Measurements from ENCODE around the gene AKAP13. TPM values are rescaled to one million over a fixed set of nuclear protein-coding genes. Genes with fewer than 3 reads are reported as not detected.
A peak's percentile ranks its signal among the peaks of the same experiment; 100 is the strongest.

AKAP13 gene
- total RNA-seq, 6 donors from 2014 or later: 329 to 1,278 (median 748) TPM

- H3K4me1 ChIP-seq: peaks cover 23 to 34% (median 28%) of the 10 kb centered on the region in 4 donors
- no peak for DNase-seq
- 69 to 75% methylated on average over 8 of the region's 8 CpGs for whole genome bisulfite sequencing, 2 donors
Observed at GRCh38 chr15:85474700-85475316, 94.4 kb downstream of the AKAP13 start.

DNA sequence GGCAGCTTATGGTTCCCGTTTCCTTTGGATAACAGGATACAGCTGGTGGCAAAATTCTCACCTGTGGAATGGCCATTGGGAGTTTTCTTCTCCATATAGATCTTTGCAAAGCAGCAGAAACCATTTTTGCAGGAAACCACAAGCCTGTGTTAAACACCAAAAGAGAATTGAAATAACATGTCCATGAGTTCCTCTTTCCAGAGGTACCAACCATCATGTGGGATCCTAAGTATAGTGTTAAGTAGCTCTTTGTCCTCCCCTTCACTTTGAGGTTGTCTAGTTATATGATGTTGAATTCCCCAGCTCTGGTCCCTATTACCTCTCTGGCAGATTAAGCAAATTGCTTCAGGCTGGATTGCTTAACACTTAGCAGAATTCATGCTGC is 94.9 kb downstream of the AKAP13 start:
- 47 to 68% methylated on average over 1 of the region's 1 CpG for WGBS, 2 donors

More at GRCh38 chr15:85474700-85475316, 94.4 kb downstream of the AKAP13 start:
- TF ChIP-seq POLR2AphosphoS5 (IDR thresholded peaks at IDR 0.05) (no peak), POLR2A (IDR thresholded peaks at IDR 0.05) (no peak), EP300 (IDR thresholded peaks at IDR 0.05) (no peak), CTCF (IDR thresholded peaks at IDR 0.05) (no peak)
- Histone ChIP-seq H3K27ac (no peak overlapping the region), H3K4me3 (no peak overlapping the region), H3K36me3 (no peaks in the 10 kb centered on the region), H3K9me3 (no peaks in the 10 kb centered on the region), H3K27me3 (no peaks in the 10 kb centered on the region)
- no peak for ATAC-seq (ENCODE audit: low FRiP score in 2 of 2)

DNA sequence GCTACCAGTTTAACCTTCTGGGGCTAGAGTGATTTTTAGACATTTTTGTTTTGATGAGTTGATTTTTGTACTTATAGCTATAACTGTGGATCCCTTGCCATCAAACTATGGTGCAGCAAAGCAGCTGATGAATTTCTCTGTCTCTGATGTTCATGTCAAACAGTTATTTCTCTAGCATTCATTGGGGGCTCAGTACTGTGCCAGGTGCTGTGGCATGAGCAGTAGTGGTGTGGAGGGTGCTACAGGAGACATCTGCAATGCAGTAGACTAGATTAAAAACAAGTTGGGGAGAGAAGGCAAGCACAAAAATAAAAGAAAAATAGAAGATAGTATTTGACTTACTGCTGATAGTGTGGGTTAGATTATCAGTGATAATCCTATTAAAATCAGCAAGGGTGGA is 95.3 kb downstream of the AKAP13 start:
- Histone ChIP-seq H3K27me3 (no peaks in the 10 kb centered on the region), H3K4me3 (no peak overlapping the region), H3K9me3 (no peaks in the 10 kb centered on the region), H3K36me3 (no peaks in the 10 kb centered on the region), H3K4me1 (peaks cover 25 to 43% (median 35%) of the 10 kb centered on the region in 4 donors), H3K27ac (no peak overlapping the region)
- no peak for DNase-seq
- TF ChIP-seq EP300 (IDR thresholded peaks at IDR 0.05): no peak
- no peak for TF ChIP-seq CTCF (IDR thresholded peaks at IDR 0.05)
- no peak for TF ChIP-seq POLR2A (IDR thresholded peaks at IDR 0.05)
- no peak for ATAC-seq (ENCODE audit: low FRiP score in 2 of 2)

More for the DNA sequence above, 94.9 kb downstream of the AKAP13 start:
- Histone ChIP-seq H3K27me3 (no peaks in the 10 kb centered on the region), H3K4me3 (no peak overlapping the region), H3K9me3 (no peaks in the 10 kb centered on the region), H3K4me1 (peaks cover 25 to 39% (median 31%) of the 10 kb centered on the region in 4 donors), H3K27ac (no peak overlapping the region), H3K36me3 (no peaks in the 10 kb centered on the region)
- DNase-seq: no peak
- peak in 1 of 2 donors; percentile 24 for ATAC-seq (ENCODE audit: low FRiP score in 2 of 2)
- no peak for TF ChIP-seq CTCF (IDR thresholded peaks at IDR 0.05)
- TF ChIP-seq EP300 (IDR thresholded peaks at IDR 0.05): no peak
- no peak for TF ChIP-seq POLR2AphosphoS5 (IDR thresholded peaks at IDR 0.05)
- no peak for TF ChIP-seq POLR2A (IDR thresholded peaks at IDR 0.05)

DNA sequence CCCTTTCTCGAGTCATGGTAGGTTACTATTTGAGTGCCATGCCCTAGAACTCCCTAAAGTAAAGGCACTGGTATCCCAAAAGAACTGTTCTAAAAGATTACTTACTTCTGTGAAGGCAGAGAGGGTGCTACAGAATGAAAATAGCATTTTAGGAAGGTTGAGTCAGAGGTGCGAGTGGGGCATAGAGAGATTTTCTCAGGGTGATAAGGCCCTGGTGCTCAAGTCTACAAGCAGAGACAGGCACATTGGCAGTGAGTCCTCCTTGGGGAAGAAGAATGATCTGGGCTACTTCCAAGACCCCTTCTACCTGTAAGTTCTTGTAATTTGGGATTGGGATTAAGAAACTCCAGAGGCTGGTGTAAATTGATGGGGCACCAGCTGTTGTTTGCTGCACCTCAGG is 96.7 kb downstream of the AKAP13 start:
- no peak for DNase-seq
- ATAC-seq (ENCODE audit: low FRiP score in 2 of 2): no peak
- Histone ChIP-seq H3K9me3 (no peaks in the 10 kb centered on the region), H3K36me3 (no peaks in the 10 kb centered on the region), H3K27ac (no peak overlapping the region), H3K27me3 (no peaks in the 10 kb centered on the region), H3K4me3 (no peak overlapping the region), H3K4me1 (peaks cover 35 to 56% (median 48%) of the 10 kb centered on the region in 4 donors)
- WGBS, 2 donors: 87 to 96% methylated on average over 2 of the region's 2 CpGs
- TF ChIP-seq CTCF (IDR thresholded peaks at IDR 0.05): no peak
- TF ChIP-seq EP300 (IDR thresholded peaks at IDR 0.05): no peak
- no peak for TF ChIP-seq POLR2AphosphoS5 (IDR thresholded peaks at IDR 0.05)
- no peak for TF ChIP-seq POLR2A (IDR thresholded peaks at IDR 0.05)

DNA sequence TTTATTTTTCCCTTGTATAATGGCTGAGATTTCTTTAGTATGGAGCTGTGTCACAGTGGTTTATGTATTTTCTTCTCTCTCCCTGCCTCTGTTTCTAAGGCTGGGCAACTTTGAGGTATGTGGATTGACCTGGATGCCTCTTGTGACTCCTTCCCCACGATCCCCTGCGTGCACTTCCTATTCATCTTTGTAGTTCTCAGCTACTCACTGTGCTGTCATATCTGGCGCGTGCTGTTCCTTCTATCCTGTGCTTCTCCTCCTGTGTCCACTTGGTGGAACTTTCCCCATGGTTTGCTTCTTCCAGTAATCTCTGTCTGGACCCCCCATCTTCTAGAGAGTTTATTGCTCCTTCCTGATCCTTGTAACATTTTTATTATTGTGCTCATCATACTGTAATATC is 97.3 kb downstream of the AKAP13 start:
- Histone ChIP-seq H3K4me3 (no peak overlapping the region), H3K27ac (no peak overlapping the region), H3K4me1 (peaks cover 40 to 63% (median 53%) of the 10 kb centered on the region in 4 donors), H3K36me3 (no peaks in the 10 kb centered on the region), H3K27me3 (no peaks in the 10 kb centered on the region), H3K9me3 (no peaks in the 10 kb centered on the region)
- no peak for ATAC-seq (ENCODE audit: low FRiP score in 2 of 2)
- no peak for DNase-seq
- 21 to 71% methylated on average over 4 of the region's 4 CpGs for WGBS, 2 donors
- TF ChIP-seq POLR2A (IDR thresholded peaks at IDR 0.05) (no peak), POLR2AphosphoS5 (IDR thresholded peaks at IDR 0.05) (no peak), CTCF (IDR thresholded peaks at IDR 0.05) (no peak), EP300 (IDR thresholded peaks at IDR 0.05) (no peak)
